T-cell (primary cell): ENCODE results near the gene RBCK1. TPM values are rescaled to one million over a fixed set of nuclear protein-coding genes. Genes with fewer than 3 reads are reported as not detected.

Experiments used
- ATAC-seq, 4 experiments: fragments of 200-7000 bp in 3 of 4; fragments of 150-1000 bp in 1 of 4; cut with Tn5 transposase; replicated peaks in 1 of 4; 1 replicate in 3 of 4; 2 replicates in 1 of 4; pipeline ENCODE4 v1.10.0; 2021; ENCODE audit warnings: moderate library complexity in 3 of 4, mild to moderate bottlenecking in 2 of 4, moderate number of reproducible peaks in 1 of 4
- CTCF ChIA-PET, 2 donors: fragments of 300-600 bp; sonication (Branson Sonifier 250); formaldehyde crosslinking; loops; one replicate each; lab custom pipeline; 2022; ENCODE audit warnings: antibody characterized with exemption in 2 of 2; lab: Charles Lee
- POLR2A ChIA-PET, 2 donors: fragments of 300-600 bp; sonication (Branson Sonifier 250); formaldehyde crosslinking; loops; one replicate each; lab custom pipeline; 2022; ENCODE audit warnings: antibody characterized with exemption in 2 of 2; lab: Charles Lee
- DNase-seq, 35 experiments: peaks; one replicate each; pipeline versions ENCODE4 v3.0.0 to v3.0.0-alpha.2; 2013 to 2023
- H3K27ac ChIP-seq: one replicate; pipeline ENCODE4 v1.5.1; 2013; ENCODE audit warnings: low read length
- H3K27me3 ChIP-seq, 2 experiments: replicated peaks in 1 of 2; 1 replicate in 1 of 2; 2 replicates in 1 of 2; pipeline versions ENCODE4 v1.6.1 to v1.7.0; 2013; ENCODE audit warnings: low read length in 1 of 2, mixed read lengths in 1 of 2; ENCODE audit not compliant: control insufficient read depth in 2 of 2, insufficient read depth in 2 of 2; ENCODE audit errors: extremely low read depth in 1 of 2
- H3K36me3 ChIP-seq, 2 donors: 1 replicate in 1 of 2; 2 replicates in 1 of 2; pipeline versions ENCODE4 v1.6.1 to v1.7.0; 2013; ENCODE audit warnings: low read length in 1 of 2; ENCODE audit not compliant: control insufficient read depth in 2 of 2, insufficient read depth in 1 of 2; ENCODE audit errors: extremely low read depth in 1 of 2
- H3K4me1 ChIP-seq, 2 experiments: 1 replicate in 1 of 2; 2 replicates in 1 of 2; pipeline versions ENCODE4 v1.6.1 to v1.7.0; 2013; ENCODE audit warnings: low read length in 2 of 2, mixed read lengths in 1 of 2; ENCODE audit not compliant: insufficient read depth in 2 of 2, control insufficient read depth in 1 of 2; ENCODE audit errors: extremely low read depth in 1 of 2
- H3K4me3 ChIP-seq, 2 donors: 1 replicate in 1 of 2; 2 replicates in 1 of 2; pipeline versions ENCODE4 v1.5.1 to v1.7.0; 2013; ENCODE audit warnings: mild to moderate bottlenecking in 2 of 2, low read length in 1 of 2, moderate library complexity in 1 of 2; ENCODE audit not compliant: control insufficient read depth in 1 of 2; ENCODE audit errors: extremely low read depth in 1 of 2
- H3K9me3 ChIP-seq: 2 replicates; pipeline ENCODE4 v1.7.0; 2013
- H3K27ac Mint-ChIP-seq, 2 donors: one replicate each; pipeline ENCODE4 v1.8.0; 2020 to 2021; ENCODE audit warnings: mild to moderate bottlenecking in 2 of 2, mixed read lengths in 2 of 2
- H3K27me3 Mint-ChIP-seq, 2 donors: one replicate each; pipeline ENCODE4 v1.8.0; 2021 to 2022; ENCODE audit warnings: mixed read lengths in 2 of 2
- H3K36me3 Mint-ChIP-seq: one replicate; pipeline ENCODE4 v1.8.0; 2021; ENCODE audit warnings: mixed read lengths
- H3K4me1 Mint-ChIP-seq, 3 donors: one replicate each; pipeline ENCODE4 v1.8.0; 2020 to 2022; ENCODE audit warnings: mixed read lengths in 3 of 3, mild to moderate bottlenecking in 1 of 3
- H3K4me3 Mint-ChIP-seq, 3 donors: one replicate each; pipeline ENCODE4 v1.8.0; 2020 to 2022; ENCODE audit warnings: mild to moderate bottlenecking in 3 of 3, mixed read lengths in 3 of 3, moderate library complexity in 3 of 3
- H3K9me3 Mint-ChIP-seq, 3 donors: one replicate each; pipeline ENCODE4 v1.8.0; 2020 to 2022; ENCODE audit warnings: mixed read lengths in 3 of 3
- WGBS: methylation state at CpG from one replicate; pipeline ENCODE4 v1.1.5; 2013; ENCODE audit warnings: missing lambda C conversion rate; ENCODE audit not compliant: insufficient coverage; 5-methylcytosine and 5-hydroxymethylcytosine counted together
- total RNA-seq, 35 experiments: library from RNA in 6 of 35; stranded (reverse) in 6 of 35; fragments of 120-200 nt in 1 of 35; gene quantifications; one replicate each; pipeline versions ENCODE4 v1.2.1 to v1.2.4 and lab custom pipeline; 2013 to 2026

RBCK1 gene
- total RNA-seq, 5 donors from 2014 or later (not counting 1 experiment from before 2014, with no cell fraction given), result 87.0 to 110 (median 105) TPM

DNA sequence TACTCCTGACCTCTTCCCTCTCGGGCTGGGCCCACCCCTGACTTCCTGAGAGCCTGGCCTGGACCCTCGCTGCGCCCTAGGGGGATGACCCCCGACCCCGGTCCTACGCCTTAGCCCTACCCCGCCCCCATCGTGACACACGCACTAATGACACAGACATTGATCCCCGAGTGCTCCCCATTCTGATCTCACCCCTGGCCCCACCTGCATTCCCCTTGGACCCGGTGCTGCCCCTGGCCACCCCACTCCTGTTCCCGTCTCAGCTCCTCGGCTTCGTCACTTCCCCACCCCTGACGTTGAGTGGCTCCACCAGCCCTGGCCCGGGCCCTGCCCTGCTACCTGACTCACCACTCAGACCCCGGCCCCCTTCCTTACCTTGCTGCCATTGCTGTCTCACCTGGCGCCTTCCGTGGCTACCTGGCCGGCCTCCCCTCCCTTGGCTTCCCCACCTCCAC is 12.1 kb downstream of the RBCK1 start:
- Mint-ChIP-seq H3K4me1 (peaks cover 21 to 28% (median 27%) of the 10 kb centered on the region in 3 donors), H3K27me3 (no peaks in the 10 kb centered on the region), H3K4me3 (no peak overlapping the region), H3K27ac (no peak overlapping the region), H3K36me3 (peaks cover 54% of the 10 kb centered on the region), H3K9me3 (no peaks in the 10 kb centered on the region)
- CTCF ChIA-PET, result no interaction called here
- H3K27ac ChIP-seq, result no peak overlapping the region
- peaks cover 18 to 80% of the 10 kb centered on the region in 2 donors for H3K36me3 ChIP-seq
- ATAC-seq (no peak), DNase-seq (no peak)
- POLR2A ChIA-PET, result no interaction called here
- no peak overlapping the region for H3K4me3 ChIP-seq
- peaks cover 0 to 10% of the 10 kb centered on the region in 2 experiments for H3K4me1 ChIP-seq
- H3K9me3 ChIP-seq, result no peaks in the 10 kb centered on the region
- H3K27me3 ChIP-seq, result no peaks in the 10 kb centered on the region
- 98% methylated on average over 15 of the region's 20 CpGs for WGBS

DNA sequence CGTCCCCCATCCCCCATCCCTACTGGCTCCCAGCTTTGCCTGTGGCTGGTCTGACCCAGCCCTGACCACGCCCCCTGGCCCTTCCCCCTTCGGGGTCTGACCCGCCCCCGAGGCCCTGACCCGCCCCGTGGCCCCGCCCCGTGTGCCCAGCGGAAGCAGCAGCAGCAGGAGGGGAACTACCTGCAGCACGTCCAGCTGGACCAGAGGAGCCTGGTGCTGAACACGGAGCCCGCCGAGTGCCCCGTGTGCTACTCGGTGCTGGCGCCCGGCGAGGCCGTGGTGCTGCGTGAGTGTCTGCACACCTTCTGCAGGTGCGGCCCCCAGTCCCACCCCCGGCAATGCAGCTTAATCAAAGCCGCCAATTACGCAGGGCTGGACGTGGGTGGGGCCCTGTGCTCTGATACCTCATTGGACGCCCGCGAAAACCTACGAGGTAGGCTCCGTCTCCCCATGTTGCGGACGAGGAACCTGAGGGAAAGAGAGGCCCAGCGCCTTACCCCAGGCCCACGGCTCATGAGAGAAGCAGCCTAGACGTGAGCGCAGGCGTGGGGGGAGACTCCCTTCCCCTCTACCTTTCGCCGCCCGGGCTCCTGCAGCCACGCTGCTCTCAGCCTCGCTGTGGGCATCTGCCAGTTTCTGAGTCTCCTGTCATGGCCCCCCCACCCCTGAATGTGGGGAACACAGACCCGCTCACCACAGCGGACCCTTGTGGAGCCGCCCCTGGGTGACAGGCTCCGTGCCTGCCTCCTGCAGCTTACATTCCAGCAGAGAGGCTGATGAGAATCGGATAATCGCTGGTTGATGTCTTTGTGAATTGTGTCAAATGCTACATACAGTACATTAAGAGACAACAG is 12.8 kb downstream of the RBCK1 start:
- peaks cover 47% of the 10 kb centered on the region for H3K36me3 Mint-ChIP-seq
- POLR2A ChIA-PET, result no interaction called here
- Histone ChIP-seq H3K9me3 (no peaks in the 10 kb centered on the region), H3K4me1 (peaks cover 0 to 10% of the 10 kb centered on the region in 2 experiments), H3K27ac (no peak overlapping the region), H3K4me3 (no peak overlapping the region), H3K36me3 (peaks cover 18 to 80% of the 10 kb centered on the region in 2 donors), H3K27me3 (no peaks in the 10 kb centered on the region)
- H3K9me3 Mint-ChIP-seq, result no peaks in the 10 kb centered on the region
- 95% methylated on average over 39 of the region's 49 CpGs for WGBS
- CTCF ChIA-PET, result no interaction called here
- no peak overlapping the region for H3K4me3 Mint-ChIP-seq
- peaks cover 16 to 20% (median 20%) of the 10 kb centered on the region in 3 donors for H3K4me1 Mint-ChIP-seq
- ATAC-seq (no peak), DNase-seq (no peak)
- no peak overlapping the region for H3K27ac Mint-ChIP-seq
- H3K27me3 Mint-ChIP-seq, result no peaks in the 10 kb centered on the region

DNA sequence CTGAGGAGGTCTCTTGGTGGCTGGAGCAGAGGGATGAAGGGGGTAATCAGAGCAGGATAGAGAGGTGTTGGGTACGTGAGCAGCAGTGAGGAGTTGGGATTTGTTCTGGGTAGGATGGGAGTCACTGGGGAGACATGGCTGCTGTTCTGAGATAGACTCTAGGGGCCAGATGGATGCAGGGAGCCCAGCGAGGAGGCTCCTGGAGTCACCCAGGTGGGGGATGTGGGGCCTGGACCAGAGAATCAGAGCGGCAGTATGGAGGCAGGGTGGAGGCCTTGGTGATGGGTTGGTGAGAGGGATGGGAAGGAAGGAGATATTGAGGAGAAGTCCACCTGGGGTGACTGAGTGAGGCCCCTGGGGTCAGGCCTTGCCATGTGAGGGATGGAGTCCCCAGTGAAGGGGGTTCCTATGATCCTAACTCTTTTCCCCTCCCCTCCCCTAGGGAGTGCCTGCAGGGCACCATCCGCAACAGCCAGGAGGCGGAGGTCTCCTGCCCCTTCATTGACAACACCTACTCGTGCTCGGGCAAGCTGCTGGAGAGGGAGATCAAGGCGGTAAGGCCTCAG is 13.7 kb downstream of the RBCK1 start:
- H3K36me3 Mint-ChIP-seq, result peaks cover 48% of the 10 kb centered on the region
- no peak for ATAC-seq
- no peaks in the 10 kb centered on the region for H3K9me3 ChIP-seq
- H3K27me3 Mint-ChIP-seq, result no peaks in the 10 kb centered on the region
- H3K4me1 Mint-ChIP-seq, result peaks cover 16 to 20% (median 17%) of the 10 kb centered on the region in 3 donors
- H3K4me3 Mint-ChIP-seq, result no peak overlapping the region
- H3K4me3 ChIP-seq, result no peak overlapping the region
- H3K27ac Mint-ChIP-seq, result no peak overlapping the region
- H3K27me3 ChIP-seq, result no peaks in the 10 kb centered on the region
- ChIA-PET CTCF (no interaction called here), POLR2A (no interaction called here)
- H3K4me1 ChIP-seq, result peaks cover 0 to 7% of the 10 kb centered on the region in 2 experiments
- peaks cover 18 to 84% of the 10 kb centered on the region in 2 donors for H3K36me3 ChIP-seq
- H3K9me3 Mint-ChIP-seq, result no peaks in the 10 kb centered on the region
- no peak overlapping the region for H3K27ac ChIP-seq
- DNase-seq, result no peak
- WGBS, result 97% methylated on average over 5 of the region's 8 CpGs

DNA sequence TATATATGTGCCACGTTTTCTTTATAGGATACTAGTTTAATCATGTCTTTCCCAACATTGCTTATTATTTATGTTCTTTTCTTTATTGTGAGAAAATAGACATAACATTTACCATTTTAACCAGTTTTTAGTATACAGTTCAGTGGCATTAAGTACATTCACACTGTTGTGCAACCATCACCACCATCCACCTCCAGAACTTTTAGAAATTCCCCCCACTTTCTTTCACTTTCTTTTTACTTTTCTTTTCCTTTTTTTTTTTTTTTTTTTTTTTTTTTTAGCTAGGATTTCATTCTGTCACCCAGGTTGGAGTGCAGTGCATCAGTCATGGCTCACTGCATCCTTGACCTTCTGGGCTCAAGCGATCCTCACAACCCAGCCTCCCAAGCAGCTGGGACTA is 18.5 kb downstream of the RBCK1 start:
- POLR2A ChIA-PET, result no interaction called here

DNA sequence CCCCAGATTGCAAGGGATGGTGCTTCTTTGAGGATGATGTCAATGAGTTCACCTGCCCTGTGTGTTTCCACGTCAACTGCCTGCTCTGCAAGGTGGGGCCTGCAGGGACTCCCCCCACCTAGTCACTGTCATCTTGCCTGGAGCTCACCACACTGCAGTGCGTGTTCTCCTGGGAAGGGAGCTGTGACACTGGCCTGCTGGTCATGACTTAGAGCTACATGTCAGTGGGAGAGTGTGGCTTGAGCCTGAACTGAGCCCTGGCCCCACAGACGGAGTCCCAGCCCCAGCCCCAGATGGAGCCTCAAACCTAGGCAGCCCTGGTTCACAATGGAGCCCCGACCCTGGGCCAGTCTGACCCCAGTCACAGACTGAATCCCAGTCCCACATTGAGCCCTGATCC is 19.3 kb downstream of the RBCK1 start:
- Histone ChIP-seq H3K4me1 (peaks cover 0 to 13% of the 10 kb centered on the region in 2 experiments), H3K27ac (no peak overlapping the region), H3K9me3 (no peaks in the 10 kb centered on the region), H3K36me3 (peaks cover 27 to 85% of the 10 kb centered on the region in 2 donors), H3K4me3 (no peak overlapping the region), H3K27me3 (no peaks in the 10 kb centered on the region)
- H3K36me3 Mint-ChIP-seq, result peaks cover 51% of the 10 kb centered on the region
- peaks cover 13 to 21% (median 15%) of the 10 kb centered on the region in 3 donors for H3K4me1 Mint-ChIP-seq
- WGBS, result 81% methylated on average over 4 of the region's 4 CpGs
- no peak overlapping the region for H3K4me3 Mint-ChIP-seq
- CTCF ChIA-PET, result interaction anchor here in 1 of 2 donors (0.6 kb wide), 1 partner anchor 229 kb away, joined by 4 read pairs; no protein-coding TSS in a partner anchor
- H3K9me3 Mint-ChIP-seq, result no peaks in the 10 kb centered on the region
- ATAC-seq (no peak), DNase-seq (no peak)
- POLR2A ChIA-PET, result no interaction called here
- H3K27me3 Mint-ChIP-seq, result no peaks in the 10 kb centered on the region
- no peak overlapping the region for H3K27ac Mint-ChIP-seq

More for the DNA sequence above, 18.5 kb downstream of the RBCK1 start:
- CTCF ChIA-PET, result interaction anchor here (0.6 to 1.0 kb wide), 3 partner anchors 12 to 65 kb away, joined by 3 to 4 read pairs (median 4); no protein-coding TSS in a partner anchor
- Histone ChIP-seq H3K36me3 (peaks cover 24 to 86% of the 10 kb centered on the region in 2 donors), H3K4me1 (peaks cover 0 to 8% of the 10 kb centered on the region in 2 experiments), H3K27me3 (no peaks in the 10 kb centered on the region), H3K4me3 (no peak overlapping the region), H3K27ac (no peak overlapping the region), H3K9me3 (no peaks in the 10 kb centered on the region)
- Mint-ChIP-seq H3K9me3 (no peaks in the 10 kb centered on the region), H3K36me3 (peaks cover 57% of the 10 kb centered on the region), H3K4me1 (peaks cover 13 to 17% (median 16%) of the 10 kb centered on the region in 3 donors), H3K27me3 (no peaks in the 10 kb centered on the region), H3K4me3 (no peak overlapping the region), H3K27ac (peak overlapping the region in 1 of 2 donors; percentile 11)
- no CpG with 5 or more reads among the region's 2 CpGs for WGBS
- DNase-seq (no peak), ATAC-seq (no peak)

DNA sequence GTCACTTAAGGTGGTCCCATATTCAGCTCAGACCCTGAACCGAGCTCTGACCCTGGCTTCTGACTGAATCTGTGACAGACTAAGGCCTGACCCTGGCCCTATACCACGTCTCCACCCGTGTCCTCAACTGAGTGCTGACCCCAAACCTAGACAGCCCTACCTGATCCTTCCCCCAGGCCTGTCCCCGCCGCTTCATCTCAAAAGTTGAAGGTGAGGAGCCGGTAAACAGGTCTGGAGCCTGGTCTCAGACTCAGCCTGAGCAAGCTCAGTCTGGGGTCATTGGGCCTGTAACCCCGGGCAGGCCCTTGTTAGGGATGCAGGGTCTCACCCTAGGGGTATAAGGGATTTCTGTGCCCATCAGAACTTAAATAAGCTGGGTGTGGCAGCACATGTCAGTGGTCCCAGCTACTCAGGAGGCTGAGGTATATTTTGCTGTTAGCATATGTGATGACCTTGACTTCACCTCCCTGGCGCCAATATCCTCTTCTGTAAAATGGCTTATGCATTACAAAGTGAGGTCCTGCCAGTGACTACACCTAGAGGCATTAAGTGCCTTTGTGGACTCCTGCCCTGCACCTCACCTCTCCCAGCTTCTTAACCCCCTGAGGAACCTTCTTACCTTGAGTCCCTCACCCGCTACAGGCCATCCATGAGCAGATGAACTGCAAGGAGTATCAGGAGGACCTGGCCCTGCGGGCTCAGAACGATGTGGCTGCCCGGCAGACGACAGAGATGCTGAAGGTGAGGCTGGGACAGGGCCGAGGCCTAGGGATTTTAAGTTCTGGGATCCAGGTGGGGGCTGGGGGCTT is 20.0 kb downstream of the RBCK1 start:
- WGBS, result 95% methylated on average over 9 of the region's 14 CpGs

More for the DNA sequence above, 20.0 kb downstream of the RBCK1 start:
- H3K27ac ChIP-seq, result no peak overlapping the region
- H3K4me3 ChIP-seq, result no peak overlapping the region
- Mint-ChIP-seq H3K27me3 (no peaks in the 10 kb centered on the region), H3K27ac (no peak overlapping the region), H3K4me1 (peaks cover 15 to 28% (median 22%) of the 10 kb centered on the region in 3 donors), H3K4me3 (no peak overlapping the region), H3K36me3 (peaks cover 46% of the 10 kb centered on the region), H3K9me3 (no peaks in the 10 kb centered on the region)
- ChIA-PET POLR2A (no interaction called here), CTCF (interaction anchor here in 1 of 2 donors (0.6 kb wide), 1 partner anchor 230 kb away, joined by 4 read pairs; no protein-coding TSS in a partner anchor)
- ATAC-seq, result no peak
- peaks cover under 1 to 20% of the 10 kb centered on the region in 2 experiments for H3K4me1 ChIP-seq
- no peak for DNase-seq
- no peaks in the 10 kb centered on the region for H3K9me3 ChIP-seq
- H3K27me3 ChIP-seq, result no peaks in the 10 kb centered on the region
- H3K36me3 ChIP-seq, result peaks cover 33 to 82% of the 10 kb centered on the region in 2 donors
